ENCODE measurements around the gene RGSL1. TPM values are rescaled to one million over a fixed set of nuclear protein-coding genes. Genes with fewer than 3 reads are reported as not detected.

RGSL1 gene
- total RNA-seq, 1 donor from 2014 or later = not detected

GRCh38 chr1:182587666-182588499 is 137.9 kb downstream of the RGSL1 start:
- Mint-ChIP-seq H3K36me3 (ENCODE audit: low read depth, unreplicated experiment) (peaks cover 5% of the 10 kb centered on the region), H3K27ac (ENCODE audit: unreplicated experiment) (peak overlapping the region; percentile 97), H3K4me3 (ENCODE audit: unreplicated experiment) (peak overlapping the region; percentile 92), H3K4me1 (ENCODE audit: unreplicated experiment) (peaks cover 15% of the 10 kb centered on the region), H3K27me3 (ENCODE audit: unreplicated experiment) (peaks cover 12% of the 10 kb centered on the region), H3K9me3 (ENCODE audit: unreplicated experiment) (no peaks in the 10 kb centered on the region)
- no peak for DNase-seq (ENCODE audit: low spot score)
- no peak for TF ChIP-seq CTCF (IDR thresholded peaks at IDR 0.05; ENCODE audit: unreplicated experiment)

GRCh38 chr1:182588500-182589396 is 138.8 kb downstream of the RGSL1 start, which contains the start of gene RNASEL:
TSS of gene RNASEL (minus strand) at chr1:182589256. CDS start at chr1:182586806, 2,450 bp downstream.
- TF ChIP-seq CTCF (IDR thresholded peaks at IDR 0.05; ENCODE audit: unreplicated experiment) = no peak
- no peaks in the 10 kb centered on the region for H3K9me3 Mint-ChIP-seq (ENCODE audit: unreplicated experiment)
- peaks cover 15% of the 10 kb centered on the region for H3K4me1 Mint-ChIP-seq (ENCODE audit: unreplicated experiment)
- peak; percentile 49 for DNase-seq (ENCODE audit: low spot score)
- peaks cover 5% of the 10 kb centered on the region for H3K36me3 Mint-ChIP-seq (ENCODE audit: low read depth, unreplicated experiment)
- H3K4me3 Mint-ChIP-seq (ENCODE audit: unreplicated experiment) = peak within 1 kb of the TSS; percentile 92
- H3K27me3 Mint-ChIP-seq (ENCODE audit: unreplicated experiment) = peaks cover 12% of the 10 kb centered on the region
- H3K27ac Mint-ChIP-seq (ENCODE audit: unreplicated experiment) = peak within 1 kb of the TSS; percentile 97

GRCh38 chr1:182589520-182589919 is 139.6 kb downstream of the RGSL1 start:
- Mint-ChIP-seq H3K36me3 (ENCODE audit: low read depth, unreplicated experiment) (peaks cover 5% of the 10 kb centered on the region), H3K27me3 (ENCODE audit: unreplicated experiment) (peaks cover 12% of the 10 kb centered on the region), H3K27ac (ENCODE audit: unreplicated experiment) (peak overlapping the region; percentile 97), H3K4me1 (ENCODE audit: unreplicated experiment) (peaks cover 15% of the 10 kb centered on the region), H3K4me3 (ENCODE audit: unreplicated experiment) (peak overlapping the region; percentile 92), H3K9me3 (ENCODE audit: unreplicated experiment) (no peaks in the 10 kb centered on the region)
- no peak for DNase-seq (ENCODE audit: low spot score)
- TF ChIP-seq CTCF (IDR thresholded peaks at IDR 0.05; ENCODE audit: unreplicated experiment) = no peak

GRCh38 chr1:182589931-182590330 is 140.0 kb downstream of the RGSL1 start:
- Mint-ChIP-seq H3K36me3 (ENCODE audit: low read depth, unreplicated experiment) (peaks cover 5% of the 10 kb centered on the region), H3K27ac (ENCODE audit: unreplicated experiment) (peak overlapping the region; percentile 62), H3K9me3 (ENCODE audit: unreplicated experiment) (no peaks in the 10 kb centered on the region), H3K27me3 (ENCODE audit: unreplicated experiment) (peaks cover 12% of the 10 kb centered on the region), H3K4me1 (ENCODE audit: unreplicated experiment) (peaks cover 15% of the 10 kb centered on the region), H3K4me3 (ENCODE audit: unreplicated experiment) (no peak overlapping the region)
- no peak for DNase-seq (ENCODE audit: low spot score)
- no peak for TF ChIP-seq CTCF (IDR thresholded peaks at IDR 0.05; ENCODE audit: unreplicated experiment)

All from endothelial cell (in vitro differentiated cells).